Lung (tissue), 12 donors: ENCODE results near the gene SKP1. TPM values are rescaled to one million over a fixed set of nuclear protein-coding genes. Genes with fewer than 3 reads are reported as not detected.

Experiments
- ATAC-seq: fragments of 200-7000 bp; cut with Tn5 transposase; one replicate; pipeline ENCODE4 v1.9.1; 2020; ENCODE audit warnings: moderate number of reproducible peaks; ENCODE audit not compliant: insufficient read depth, low FRiP score
- DNase-seq, 3 donors: peaks; one replicate each; pipeline ENCODE4 v3.0.0-alpha.2; 2013 to 2017
- H3K27ac ChIP-seq, 2 donors: one replicate each; pipeline ENCODE4 v1.5.1; 2013; ENCODE audit warnings: mild to moderate bottlenecking in 2 of 2, moderate library complexity in 2 of 2, control low read depth in 1 of 2, inconsistent platforms in 1 of 2, low read depth in 1 of 2, low read length in 1 of 2
- H3K27me3 ChIP-seq, 3 donors: one replicate each; pipeline ENCODE4 v1.5.1; 2013; ENCODE audit warnings: low read length in 2 of 3; ENCODE audit not compliant: control insufficient read depth in 3 of 3, insufficient read depth in 3 of 3
- H3K36me3 ChIP-seq, 4 donors: one replicate each; pipeline ENCODE4 v1.5.1; 2013; ENCODE audit warnings: low read length in 4 of 4, mild to moderate bottlenecking in 1 of 4, moderate library complexity in 1 of 4; ENCODE audit not compliant: control insufficient read depth in 4 of 4, insufficient read depth in 4 of 4
- H3K4me1 ChIP-seq, 5 donors: one replicate each; pipeline ENCODE4 v1.5.1; 2013; ENCODE audit warnings: low read length in 5 of 5, mild to moderate bottlenecking in 2 of 5, moderate library complexity in 1 of 5; ENCODE audit not compliant: control insufficient read depth in 5 of 5, insufficient read depth in 5 of 5
- H3K4me3 ChIP-seq: one replicate; pipeline ENCODE4 v1.5.1; 2013; ENCODE audit warnings: mild to moderate bottlenecking, control low read depth, moderate library complexity
- H3K9ac ChIP-seq, 2 donors: one replicate each; pipeline ENCODE4 v1.5.1; 2013; ENCODE audit warnings: low read length in 2 of 2, control low read depth in 1 of 2; ENCODE audit not compliant: insufficient read depth in 1 of 2
- H3K9me3 ChIP-seq, 4 donors: one replicate each; pipeline ENCODE4 v1.5.1; 2013; ENCODE audit warnings: low read length in 3 of 4, mild to moderate bottlenecking in 1 of 4, moderate library complexity in 1 of 4; ENCODE audit not compliant: control insufficient read depth in 4 of 4, insufficient read depth in 3 of 4
- WGBS, 2 donors: extraction: QIAGEN DNeasy Blood & Tissue Kit; methylation state at CpG; one replicate each; pipeline ENCODE4 v1.1.7; 2013; 5-methylcytosine and 5-hydroxymethylcytosine counted together
- polyA plus RNA-seq, 2 donors: library from polyadenylated mRNA; stranded (reverse); fragments of 200-250 nt; gene quantifications; one replicate each; pipeline ENCODE4 v1.2.1, GENCODE V29; 2013
- total RNA-seq, 2 donors: library from RNA; depleted of rRNA in 1 of 2; stranded (reverse); fragments of >200 nt in 1 of 2; gene quantifications; one replicate each; pipeline ENCODE4 v1.2.1, GENCODE V29; 2014 to 2021
- TF ChIP-seq, protein P1 (sequence below): IDR thresholded peaks from 2 replicates; pipeline ENCODE4 v1.5.1; 2012; ENCODE audit warnings: mild to moderate bottlenecking; ENCODE audit errors: control extremely low read depth, extremely low read depth
- donor health status: control.
- donor health status: control.
- donor health status: Bipolar disorder and iron deficiency.
- donor health status: healthy.
- donor health status: DM: yes; HTN: yes; CAD: no.

Gene SKP1
- total and polyA plus RNA-seq, 4 donors: 149 to 551 (median 283) TPM

DNA sequence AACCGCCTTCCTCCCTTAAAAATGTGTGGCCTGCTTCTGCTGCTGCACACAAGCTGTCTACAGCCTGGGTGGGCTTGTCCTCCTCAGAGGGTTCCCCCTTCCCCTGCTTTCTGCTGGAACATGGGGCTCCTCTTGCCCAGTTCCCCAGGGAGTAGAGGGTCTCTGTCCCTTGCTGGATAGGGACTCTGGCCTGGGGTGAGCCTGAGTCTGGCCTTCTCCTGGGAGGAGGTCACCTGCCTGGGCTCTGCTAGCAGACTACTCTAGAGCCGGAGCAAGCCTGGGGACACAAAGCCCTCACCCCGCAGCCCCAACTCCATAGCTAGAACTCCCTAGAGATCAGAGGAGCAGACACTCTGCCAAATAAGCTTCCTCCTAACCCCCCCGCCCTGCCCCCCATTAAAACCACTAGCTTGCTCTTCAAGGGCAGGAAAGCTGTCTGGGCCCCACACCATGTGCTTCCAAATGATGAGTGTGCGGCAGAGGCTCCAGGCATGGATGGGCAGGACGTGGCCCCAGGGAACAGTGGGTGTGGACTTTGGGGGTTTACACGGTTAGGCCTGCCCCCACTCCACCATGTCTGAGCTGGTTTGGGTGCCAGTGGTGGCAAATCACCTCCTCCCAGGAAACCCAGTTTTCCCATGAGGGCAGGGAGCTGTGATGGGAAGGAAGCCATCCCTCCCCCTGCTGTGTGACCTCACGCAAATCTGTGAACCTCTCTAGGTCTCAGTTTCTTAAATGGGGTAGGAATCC, 52.3 kb downstream of the SKP1 start:
- ATAC-seq: no peak
- Histone ChIP-seq H3K9ac (no peak overlapping the region), H3K36me3 (peaks cover 0 to 10% (median 3%) of the 10 kb centered on the region in 4 donors), H3K9me3 (no peaks in the 10 kb centered on the region), H3K27ac (peak overlapping the region in 1 of 2 donors; percentile 55), H3K27me3 (no peaks in the 10 kb centered on the region), H3K4me1 (peaks cover 4 to 29% (median 13%) of the 10 kb centered on the region in 5 donors), H3K4me3 (no peak overlapping the region)
- DNase-seq: no peak
- 84 to 88% methylated on average over 7 to 8 of the region's 8 CpGs for WGBS, 2 donors
- TF ChIP-seq, protein P1, sequence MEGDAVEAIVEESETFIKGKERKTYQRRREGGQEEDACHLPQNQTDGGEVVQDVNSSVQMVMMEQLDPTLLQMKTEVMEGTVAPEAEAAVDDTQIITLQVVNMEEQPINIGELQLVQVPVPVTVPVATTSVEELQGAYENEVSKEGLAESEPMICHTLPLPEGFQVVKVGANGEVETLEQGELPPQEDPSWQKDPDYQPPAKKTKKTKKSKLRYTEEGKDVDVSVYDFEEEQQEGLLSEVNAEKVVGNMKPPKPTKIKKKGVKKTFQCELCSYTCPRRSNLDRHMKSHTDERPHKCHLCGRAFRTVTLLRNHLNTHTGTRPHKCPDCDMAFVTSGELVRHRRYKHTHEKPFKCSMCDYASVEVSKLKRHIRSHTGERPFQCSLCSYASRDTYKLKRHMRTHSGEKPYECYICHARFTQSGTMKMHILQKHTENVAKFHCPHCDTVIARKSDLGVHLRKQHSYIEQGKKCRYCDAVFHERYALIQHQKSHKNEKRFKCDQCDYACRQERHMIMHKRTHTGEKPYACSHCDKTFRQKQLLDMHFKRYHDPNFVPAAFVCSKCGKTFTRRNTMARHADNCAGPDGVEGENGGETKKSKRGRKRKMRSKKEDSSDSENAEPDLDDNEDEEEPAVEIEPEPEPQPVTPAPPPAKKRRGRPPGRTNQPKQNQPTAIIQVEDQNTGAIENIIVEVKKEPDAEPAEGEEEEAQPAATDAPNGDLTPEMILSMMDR: no peak

DNA sequence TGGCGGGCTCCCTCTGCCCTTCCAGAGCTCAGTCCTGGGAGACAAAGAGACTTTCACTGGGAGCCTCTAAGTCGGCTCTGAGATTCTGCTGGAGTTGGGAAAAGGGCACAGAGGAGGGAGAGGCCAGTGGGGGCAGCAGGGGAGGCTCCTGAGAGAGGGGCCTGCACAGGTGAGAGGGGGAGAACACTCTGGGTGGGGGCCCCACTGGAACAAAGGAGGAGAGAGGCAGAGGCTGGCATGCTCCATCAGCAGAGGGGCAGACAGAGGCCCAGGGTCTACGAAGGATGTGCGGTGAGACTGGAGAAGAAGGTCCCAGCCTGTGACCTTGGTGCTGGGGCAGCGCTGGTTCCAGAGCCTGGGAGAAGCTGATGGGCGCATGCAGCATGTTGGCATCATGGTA, 53.4 kb downstream of the SKP1 start:
- no peaks in the 10 kb centered on the region for H3K27me3 ChIP-seq
- DNase-seq (no peak), ATAC-seq (no peak)
- H3K9ac ChIP-seq: no peak overlapping the region
- no peaks in the 10 kb centered on the region for H3K9me3 ChIP-seq
- H3K4me3 ChIP-seq: no peak overlapping the region
- peaks cover 4 to 23% (median 12%) of the 10 kb centered on the region in 5 donors for H3K4me1 ChIP-seq
- WGBS, 2 donors: 94 to 96% methylated on average over 6 of the region's 6 CpGs
- H3K27ac ChIP-seq: no peak overlapping the region
- peaks cover 0 to 4% (median 2%) of the 10 kb centered on the region in 4 donors for H3K36me3 ChIP-seq
- TF ChIP-seq, protein P1: no peak

DNA sequence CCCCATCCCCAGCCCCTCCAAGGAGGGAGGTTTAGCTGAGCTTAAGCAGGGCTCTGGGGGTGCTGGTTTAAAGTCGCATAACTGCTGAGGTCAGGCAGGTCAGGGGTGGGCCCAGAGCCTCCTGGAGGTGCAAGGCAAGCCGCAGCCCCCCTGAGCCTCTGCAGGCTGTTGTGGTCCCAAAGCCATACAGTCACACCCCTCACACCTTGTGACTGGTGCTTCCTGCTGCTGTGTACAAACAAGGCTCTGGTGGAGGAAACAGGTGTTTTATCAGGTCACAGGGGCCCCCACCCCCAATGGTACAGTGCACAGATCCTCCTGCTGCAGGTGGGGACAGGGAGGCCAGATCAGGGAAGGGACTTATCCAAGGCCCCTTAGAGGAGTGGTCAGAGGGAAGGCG, 54.2 kb downstream of the SKP1 start:
- WGBS, 2 donors: 70 to 74% methylated on average over 3 of the region's 3 CpGs
- Histone ChIP-seq H3K9me3 (no peaks in the 10 kb centered on the region), H3K4me1 (peaks cover 4 to 20% (median 12%) of the 10 kb centered on the region in 5 donors), H3K36me3 (peaks cover 0 to 4% (median 3%) of the 10 kb centered on the region in 4 donors), H3K27ac (no peak overlapping the region), H3K9ac (no peak overlapping the region), H3K4me3 (no peak overlapping the region), H3K27me3 (no peaks in the 10 kb centered on the region)
- ATAC-seq (no peak), DNase-seq (no peak)
- TF ChIP-seq, protein P1: no peak
